CD8-positive, alpha-beta memory T cell (primary cell): Measurements from ENCODE around the gene ADAMTSL1. TPM values are rescaled to one million over a fixed set of nuclear protein-coding genes. Genes with fewer than 3 reads are reported as not detected.

Experiments used
- CTCF ChIA-PET: fragments of 350-600 bp; sonication (Branson Sonifier 250); formaldehyde crosslinking; loops from one replicate; lab custom pipeline; 2021; ENCODE audit warnings: antibody characterized with exemption; lab: Charles Lee
- POLR2A ChIA-PET: fragments of 350-600 bp; sonication (Branson Sonifier 250); formaldehyde crosslinking; loops from one replicate; lab custom pipeline; 2021; ENCODE audit warnings: antibody characterized with exemption; lab: Charles Lee
- DNase-seq, 5 donors: peaks; one replicate each; pipeline versions ENCODE4 v3.0.0 to v3.0.0-alpha.2; 2020 to 2022; ENCODE audit warnings: mixed read lengths in 1 of 5
- H3K27ac ChIP-seq: one replicate; pipeline ENCODE4 v1.7.0; 2013; ENCODE audit warnings: low read depth, mild to moderate bottlenecking, low read length, moderate library complexity
- H3K27me3 ChIP-seq: 2 replicates; pipeline ENCODE4 v1.7.0; 2013; ENCODE audit warnings: low read length, mild to moderate bottlenecking; ENCODE audit not compliant: insufficient read depth, poor library complexity, severe bottlenecking
- H3K36me3 ChIP-seq: 2 replicates; pipeline ENCODE4 v1.7.0; 2013; ENCODE audit warnings: mild to moderate bottlenecking, low read length, moderate library complexity; ENCODE audit not compliant: insufficient read depth
- H3K4me1 ChIP-seq: 2 replicates; pipeline ENCODE4 v1.7.0; 2013; ENCODE audit warnings: mild to moderate bottlenecking, low read length, moderate library complexity; ENCODE audit not compliant: insufficient read depth
- H3K4me3 ChIP-seq: 2 replicates; pipeline ENCODE4 v1.7.0; 2013; ENCODE audit warnings: mild to moderate bottlenecking, low read length
- H3K9me3 ChIP-seq: 2 replicates; pipeline ENCODE4 v1.7.0; 2013; ENCODE audit warnings: mild to moderate bottlenecking, low read length
- H3K27ac Mint-ChIP-seq, 8 donors: one replicate each; pipeline ENCODE4 v1.8.0; 2020 to 2021; ENCODE audit warnings: mixed read lengths in 8 of 8, mild to moderate bottlenecking in 6 of 8, inconsistent platforms in 3 of 8, moderate library complexity in 3 of 8
- H3K27me3 Mint-ChIP-seq, 2 donors: one replicate each; pipeline ENCODE4 v1.8.0; 2020 to 2021; ENCODE audit warnings: mixed read lengths in 2 of 2, mild to moderate bottlenecking in 1 of 2, moderate library complexity in 1 of 2
- H3K36me3 Mint-ChIP-seq, 3 donors: one replicate each; pipeline ENCODE4 v1.8.0; 2020 to 2021; ENCODE audit warnings: mixed read lengths in 3 of 3, inconsistent platforms in 1 of 3, mild to moderate bottlenecking in 1 of 3
- H3K4me1 Mint-ChIP-seq, 3 donors: one replicate each; pipeline ENCODE4 v1.8.0; 2020 to 2021; ENCODE audit warnings: mixed read lengths in 3 of 3, inconsistent platforms in 1 of 3, mild to moderate bottlenecking in 1 of 3
- H3K4me3 Mint-ChIP-seq, 7 donors: one replicate each; pipeline ENCODE4 v1.8.0; 2020 to 2021; ENCODE audit warnings: mixed read lengths in 7 of 7, mild to moderate bottlenecking in 6 of 7, moderate library complexity in 4 of 7, inconsistent platforms in 2 of 7
- H3K9me3 Mint-ChIP-seq, 5 donors: one replicate each; pipeline ENCODE4 v1.8.0; 2020 to 2022; ENCODE audit warnings: mixed read lengths in 5 of 5, mild to moderate bottlenecking in 3 of 5, moderate library complexity in 2 of 5, inconsistent platforms in 1 of 5
- polyA plus RNA-seq: library from polyadenylated mRNA; unstranded; fragments of 300-500 nt; fragmentation: Illumina TruSeq; gene quantifications from one replicate; pipeline ENCODE4 v1.2.3, GENCODE V29; 2021
- total RNA-seq, 2 experiments: library from RNA; stranded (reverse); gene quantifications; one replicate each; pipeline ENCODE4 v1.2.3, GENCODE V29; 2021

ADAMTSL1 gene
- total and polyA plus RNA-seq, 3 experiments from 2014 or later, result not detected

DNA sequence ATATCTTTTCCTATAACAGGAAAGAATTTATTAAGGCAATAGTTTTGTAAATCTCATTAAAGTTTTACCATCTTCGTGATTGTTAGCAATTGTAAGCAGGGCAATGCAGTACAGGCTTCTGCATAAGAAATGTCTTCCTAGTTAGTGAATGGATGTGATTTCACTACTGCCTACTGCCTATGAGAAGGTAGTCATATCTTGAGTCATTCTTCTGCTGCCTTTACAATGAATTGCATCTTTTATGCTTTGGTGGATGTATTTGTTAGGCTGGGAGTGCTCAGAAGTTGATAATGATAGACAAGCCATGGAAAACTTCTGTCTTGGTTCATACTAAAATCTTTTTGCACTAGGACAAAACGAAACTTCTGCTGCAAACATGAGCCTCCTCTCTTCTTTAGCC is 128.0 kb downstream of the ADAMTSL1 start:
- Histone ChIP-seq H3K4me1 (no peaks in the 10 kb centered on the region), H3K4me3 (no peak overlapping the region), H3K36me3 (no peaks in the 10 kb centered on the region), H3K9me3 (no peaks in the 10 kb centered on the region), H3K27me3 (no peaks in the 10 kb centered on the region), H3K27ac (no peak overlapping the region)
- no peaks in the 10 kb centered on the region for H3K27me3 Mint-ChIP-seq
- DNase-seq, result no peak
- H3K9me3 Mint-ChIP-seq, result peaks cover 0 to 3% (median 0%) of the 10 kb centered on the region in 5 donors
- no peaks in the 10 kb centered on the region for H3K4me1 Mint-ChIP-seq
- ChIA-PET CTCF (no interaction called here), POLR2A (no interaction called here)
- H3K36me3 Mint-ChIP-seq, result no peaks in the 10 kb centered on the region
- no peak overlapping the region for H3K4me3 Mint-ChIP-seq
- H3K27ac Mint-ChIP-seq, result no peak overlapping the region

DNA sequence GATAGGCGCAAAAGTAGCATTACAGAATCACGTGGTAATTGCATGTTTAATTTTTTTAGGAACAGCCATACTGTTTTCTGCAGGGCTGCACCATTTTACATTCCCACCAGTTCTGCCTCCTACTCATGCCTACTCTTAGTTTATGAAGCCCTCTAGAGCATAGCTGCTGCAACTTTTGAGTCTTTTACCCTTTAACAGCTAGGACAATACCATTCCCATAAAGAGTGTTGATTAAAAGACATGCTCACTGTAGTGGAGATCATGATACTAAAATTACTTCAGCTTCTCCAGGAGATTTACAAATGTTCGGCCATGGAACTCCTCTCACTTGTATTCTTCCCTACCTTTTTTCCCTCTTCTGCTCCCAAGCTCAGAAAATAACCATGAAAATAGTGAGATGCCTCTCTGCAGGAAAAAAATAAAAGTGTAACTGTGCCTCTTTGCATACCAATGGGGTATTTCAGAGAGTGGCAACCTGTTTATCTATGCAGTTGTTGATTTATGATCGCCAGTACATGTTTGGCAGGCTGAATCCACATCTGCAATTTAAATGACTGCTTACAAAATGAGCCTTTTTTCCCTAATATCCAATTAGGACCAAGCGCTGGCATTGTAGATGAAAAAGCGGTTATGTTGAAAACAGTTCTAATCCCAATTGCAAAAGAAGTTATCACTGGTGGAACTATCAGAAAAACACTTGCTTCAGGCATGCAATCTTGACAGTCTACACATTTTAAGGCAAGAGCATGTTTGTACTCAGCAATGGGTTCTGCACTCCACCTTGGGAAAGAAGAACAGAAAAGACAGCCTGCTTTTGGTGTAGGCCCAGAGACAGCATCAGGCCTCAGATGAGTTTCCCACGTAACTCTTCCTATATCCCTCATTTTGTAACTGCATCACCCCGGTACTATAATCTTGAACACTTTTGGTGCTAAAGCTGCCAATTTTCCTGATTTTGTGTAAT is 131.1 kb downstream of the ADAMTSL1 start:
- ChIA-PET POLR2A (no interaction called here), CTCF (no interaction called here)
- H3K27me3 Mint-ChIP-seq, result no peaks in the 10 kb centered on the region
- H3K4me3 Mint-ChIP-seq, result no peak overlapping the region
- H3K36me3 Mint-ChIP-seq, result no peaks in the 10 kb centered on the region
- H3K27me3 ChIP-seq, result no peaks in the 10 kb centered on the region
- DNase-seq, result no peak
- no peaks in the 10 kb centered on the region for H3K4me1 ChIP-seq
- no peaks in the 10 kb centered on the region for H3K9me3 ChIP-seq
- peaks cover 0 to 2% (median 0%) of the 10 kb centered on the region in 5 donors for H3K9me3 Mint-ChIP-seq
- no peak overlapping the region for H3K27ac ChIP-seq
- no peak overlapping the region for H3K27ac Mint-ChIP-seq
- H3K36me3 ChIP-seq, result no peaks in the 10 kb centered on the region
- H3K4me1 Mint-ChIP-seq, result no peaks in the 10 kb centered on the region
- H3K4me3 ChIP-seq, result no peak overlapping the region

DNA sequence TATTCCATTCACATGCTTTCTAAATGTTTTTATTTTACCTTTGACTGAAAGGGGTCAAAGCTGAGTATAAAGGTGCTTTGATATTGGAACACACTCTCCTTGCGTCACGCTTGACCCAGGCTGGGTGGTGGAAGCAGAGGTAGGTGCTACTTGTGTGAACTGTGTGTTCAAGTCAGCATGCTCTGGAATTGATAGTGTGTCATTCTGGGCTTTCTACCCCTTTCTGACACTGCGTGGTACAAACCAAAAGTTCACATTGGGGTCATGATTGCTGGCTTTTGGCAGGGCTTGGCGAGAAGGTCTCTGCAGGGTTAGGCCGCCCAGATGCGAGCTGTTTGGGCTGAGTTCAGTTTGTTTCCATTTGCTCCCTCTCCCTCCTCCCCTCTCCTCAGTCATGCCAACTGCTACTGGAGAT is 131.8 kb downstream of the ADAMTSL1 start:
- Histone ChIP-seq H3K27ac (no peak overlapping the region), H3K27me3 (no peaks in the 10 kb centered on the region), H3K4me3 (no peak overlapping the region), H3K4me1 (no peaks in the 10 kb centered on the region), H3K36me3 (no peaks in the 10 kb centered on the region), H3K9me3 (no peaks in the 10 kb centered on the region)
- Mint-ChIP-seq H3K36me3 (no peaks in the 10 kb centered on the region), H3K4me3 (no peak overlapping the region), H3K27me3 (no peaks in the 10 kb centered on the region), H3K4me1 (no peaks in the 10 kb centered on the region), H3K27ac (no peak overlapping the region), H3K9me3 (no peaks in the 10 kb centered on the region)
- ChIA-PET POLR2A (no interaction called here), CTCF (no interaction called here)
- no peak for DNase-seq

- no peaks in the 10 kb centered on the region for H3K4me1 Mint-ChIP-seq
- Histone ChIP-seq H3K4me1 (no peaks in the 10 kb centered on the region), H3K27me3 (no peaks in the 10 kb centered on the region), H3K4me3 (no peak overlapping the region), H3K27ac (no peak overlapping the region), H3K9me3 (no peaks in the 10 kb centered on the region), H3K36me3 (no peaks in the 10 kb centered on the region)
- ChIA-PET CTCF (no interaction called here), POLR2A (no interaction called here)
- no peak overlapping the region for H3K4me3 Mint-ChIP-seq
- no peaks in the 10 kb centered on the region for H3K9me3 Mint-ChIP-seq
- DNase-seq, result no peak
- no peaks in the 10 kb centered on the region for H3K27me3 Mint-ChIP-seq
- no peak overlapping the region for H3K27ac Mint-ChIP-seq
- no peaks in the 10 kb centered on the region for H3K36me3 Mint-ChIP-seq
Measured at GRCh38 chr9:18606281-18606680, 132.3 kb downstream of the ADAMTSL1 start.

GRCh38 chr9:18606846-18607245 is 132.9 kb downstream of the ADAMTSL1 start:
- CTCF ChIA-PET, result no interaction called here
- Histone ChIP-seq H3K4me1 (no peaks in the 10 kb centered on the region), H3K27me3 (no peaks in the 10 kb centered on the region), H3K27ac (no peak overlapping the region), H3K36me3 (no peaks in the 10 kb centered on the region), H3K4me3 (no peak overlapping the region), H3K9me3 (no peaks in the 10 kb centered on the region)
- Mint-ChIP-seq H3K27ac (no peak overlapping the region), H3K27me3 (no peaks in the 10 kb centered on the region), H3K4me1 (no peaks in the 10 kb centered on the region), H3K4me3 (no peak overlapping the region), H3K9me3 (no peaks in the 10 kb centered on the region), H3K36me3 (no peaks in the 10 kb centered on the region)
- POLR2A ChIA-PET, result no interaction called here
- DNase-seq, result no peak

- POLR2A ChIA-PET, result no interaction called here
- H3K9me3 ChIP-seq, result no peaks in the 10 kb centered on the region
Measured at GRCh38 chr9:18608371-18608770, 134.4 kb downstream of the ADAMTSL1 start.

GRCh38 chr9:18610956-18611355 is 137.0 kb downstream of the ADAMTSL1 start:
- Mint-ChIP-seq H3K9me3 (peaks cover 0 to 3% (median 0%) of the 10 kb centered on the region in 5 donors), H3K27ac (no peak overlapping the region), H3K27me3 (no peaks in the 10 kb centered on the region), H3K36me3 (no peaks in the 10 kb centered on the region), H3K4me1 (no peaks in the 10 kb centered on the region), H3K4me3 (no peak overlapping the region)
- Histone ChIP-seq H3K27me3 (no peaks in the 10 kb centered on the region), H3K4me3 (no peak overlapping the region), H3K36me3 (no peaks in the 10 kb centered on the region), H3K9me3 (no peaks in the 10 kb centered on the region), H3K4me1 (no peaks in the 10 kb centered on the region), H3K27ac (no peak overlapping the region)
- ChIA-PET CTCF (no interaction called here), POLR2A (no interaction called here)
- DNase-seq, result no peak

More at GRCh38 chr9:18608371-18608770, 134.4 kb downstream of the ADAMTSL1 start:
- no peak overlapping the region for H3K27ac ChIP-seq
- Mint-ChIP-seq H3K27ac (no peak overlapping the region), H3K36me3 (no peaks in the 10 kb centered on the region), H3K4me3 (no peak overlapping the region), H3K9me3 (peaks cover 0 to 3% (median 0%) of the 10 kb centered on the region in 5 donors), H3K27me3 (no peaks in the 10 kb centered on the region), H3K4me1 (no peaks in the 10 kb centered on the region)
- no peak for DNase-seq
- no peaks in the 10 kb centered on the region for H3K4me1 ChIP-seq
- CTCF ChIA-PET, result no interaction called here
- H3K4me3 ChIP-seq, result no peak overlapping the region
- H3K27me3 ChIP-seq, result no peaks in the 10 kb centered on the region
- H3K36me3 ChIP-seq, result no peaks in the 10 kb centered on the region

DNA sequence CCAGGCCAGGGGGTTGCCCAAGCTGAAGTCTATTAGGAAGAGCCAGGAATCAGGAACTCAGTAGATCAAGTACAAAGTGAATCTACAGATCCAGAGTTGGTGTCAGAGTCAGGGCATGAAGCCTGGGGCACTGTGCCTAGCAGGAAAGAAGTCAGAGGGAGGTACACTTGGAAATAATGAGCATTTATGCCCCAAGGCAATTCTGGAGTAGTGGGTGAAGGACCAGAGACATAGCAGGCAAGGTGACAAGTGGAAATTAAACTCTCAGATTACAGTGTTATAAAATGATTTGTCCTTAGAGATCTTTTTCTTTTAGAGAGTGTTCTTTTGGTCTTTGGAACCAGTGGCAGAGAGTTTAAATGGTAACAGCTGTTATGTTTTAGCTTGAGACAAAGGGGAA is 138.0 kb downstream of the ADAMTSL1 start:
- no peaks in the 10 kb centered on the region for H3K36me3 ChIP-seq
- H3K4me1 ChIP-seq, result no peaks in the 10 kb centered on the region
- POLR2A ChIA-PET, result no interaction called here
- H3K27ac ChIP-seq, result no peak overlapping the region
- no peak for DNase-seq
- Mint-ChIP-seq H3K36me3 (no peaks in the 10 kb centered on the region), H3K4me3 (no peak overlapping the region), H3K27me3 (no peaks in the 10 kb centered on the region), H3K9me3 (peaks cover 0 to 3% (median 0%) of the 10 kb centered on the region in 5 donors), H3K4me1 (no peaks in the 10 kb centered on the region), H3K27ac (no peak overlapping the region)
- H3K27me3 ChIP-seq, result no peaks in the 10 kb centered on the region
- CTCF ChIA-PET, result no interaction called here
- H3K9me3 ChIP-seq, result no peaks in the 10 kb centered on the region
- no peak overlapping the region for H3K4me3 ChIP-seq
